Heart left ventricle (tissue), 13 donors: ENCODE results near the gene KISS1.

Source experiments
- CTCF ChIP-seq, 12 donors: fragments of 200-600 bp; sonication (generic) in 4 of 12; IDR thresholded peaks; one replicate each; pipeline versions ENCODE4 v1.5.0 to v1.8.0; 2018 to 2022; ENCODE audit warnings: antibody characterized with exemption in 12 of 12, mild to moderate bottlenecking in 5 of 12
- POLR2A ChIP-seq, 2 donors: fragments of 450-650 bp; IDR thresholded peaks; one replicate each; pipeline ENCODE4 v1.6.1; 2017; ENCODE audit warnings: antibody characterized with exemption in 2 of 2, mild to moderate bottlenecking in 2 of 2, moderate library complexity in 2 of 2
- donor health status: ischemic (EF 13 %, LVEDD 7.1; RV severe dilation, severe dysfunction).
- donor health status: DM: no; HTN: yes; CAD: no.
- donor health status: DM: no; HTN: no; CAD: no.
- donor health status: ischemic (EF 25% LVEDD 6.9; RV normal size, moderate dysfunction).
- donor health status: ischemic (EF 25% LVEDD 5.7; RV mildly dilated, moderate dysfunction).
- donor health status: ischemic (EF 35%, LVEDD 5.7; RV mildly dilated, moderate dysfunction).
- donor health status: nonischemic (EF 11% LVEDD 7.7; RV severe dilation, severe dysfunction).
- donor health status: DM: yes; HTN: yes; CAD: no.
- donor health status: PGD.
- donor health status: ischemic (EF 29% LVEDD 5.4; RV normal size, mild dysfunction).
- donor health status: nonischemic (EF 23%, LVEDD 6.1; RV moderate dilation, normal function).

DNA sequence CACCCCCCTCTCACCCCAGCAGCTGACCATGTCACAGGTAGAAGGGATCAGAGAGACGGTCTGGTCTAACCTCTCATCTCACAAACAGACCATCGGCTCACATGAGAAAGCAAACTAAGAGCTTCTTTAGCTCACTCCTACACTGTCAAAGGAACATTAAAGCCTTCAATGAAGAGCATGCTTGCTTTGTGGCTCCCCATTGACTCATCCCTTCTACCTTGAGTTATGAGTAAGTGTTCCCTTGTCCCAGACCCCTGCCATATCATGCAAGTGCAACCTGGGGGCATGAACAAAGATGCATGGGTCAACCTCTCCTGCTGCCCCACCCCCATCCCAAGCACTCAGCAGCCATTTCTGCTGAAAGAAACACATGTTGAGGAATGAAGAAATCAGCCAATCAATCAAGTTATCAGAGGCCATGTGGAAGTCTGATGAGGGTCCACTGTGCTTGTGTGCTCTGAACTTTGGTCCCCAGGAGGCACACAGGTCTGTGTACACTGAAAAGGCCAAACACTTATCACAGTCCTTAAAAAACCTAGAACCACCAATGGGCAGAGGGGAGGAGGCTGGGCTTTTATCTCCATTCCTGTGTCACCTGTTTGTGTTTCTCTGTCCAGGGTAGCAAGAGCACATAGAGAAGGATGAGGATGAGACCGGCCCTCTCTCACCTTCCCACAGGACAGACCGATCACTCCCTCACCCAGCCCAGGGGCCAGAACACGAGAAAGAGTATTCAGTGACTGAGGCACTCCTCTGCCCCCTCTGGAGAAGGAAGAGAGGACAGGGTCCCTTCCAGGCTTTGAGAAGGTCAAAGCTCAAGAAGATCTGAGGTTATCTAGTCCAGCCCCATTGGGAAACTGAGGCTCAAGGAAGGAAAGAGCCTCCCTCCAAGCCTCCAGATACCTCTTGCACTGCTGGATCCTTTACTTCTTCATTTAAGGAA, 54.0 kb downstream of the KISS1 start:
- TF ChIP-seq CTCF (IDR thresholded peaks at IDR 0.05) (no peak), POLR2A (IDR thresholded peaks at IDR 0.05) (no peak)
